Measurements from ENCODE around the gene IER3.
"Not testable (repeated sequence)": the region's sequence is repeated elsewhere in the genome, so short reads cannot be mapped to it uniquely, and the experiment has no call there.

Gene IER3

DNA sequence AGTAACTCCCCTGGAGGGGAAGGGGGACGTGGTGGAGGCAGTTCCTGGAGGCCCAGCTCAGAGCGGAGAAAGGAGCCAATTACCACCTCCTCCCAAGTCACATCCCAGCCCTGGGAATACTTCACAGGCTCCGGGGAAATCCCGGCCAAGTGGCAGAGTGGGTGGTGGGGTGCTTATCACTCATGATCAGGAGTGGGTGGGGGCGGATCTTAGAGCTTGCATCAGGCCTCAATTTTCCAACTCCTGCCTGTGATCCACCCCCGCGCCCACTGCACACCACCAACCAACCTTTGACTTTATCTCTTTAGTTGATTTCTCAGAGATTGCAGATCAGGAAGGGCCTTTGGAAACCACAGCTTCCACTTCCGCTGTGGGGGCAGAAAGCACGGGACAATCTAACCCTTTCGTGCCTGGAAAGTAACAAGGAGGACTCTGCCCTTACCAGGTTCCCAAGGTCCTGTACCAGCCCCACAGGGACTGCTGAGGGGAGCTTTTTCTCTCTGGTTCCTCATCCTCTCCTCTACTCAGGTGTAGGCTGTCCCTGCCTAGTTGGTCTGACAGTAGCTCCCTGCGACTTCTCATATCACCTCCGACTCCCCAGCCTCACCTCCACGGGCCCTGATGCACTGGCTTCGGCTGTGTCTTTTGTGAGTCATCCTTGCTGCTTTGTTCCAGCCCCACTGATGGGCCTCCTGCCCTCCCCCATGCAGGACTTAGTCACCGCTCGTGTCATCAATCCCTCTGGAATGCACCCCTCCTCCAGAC, 24.9 kb upstream of the IER3 start:
- FAIRE-seq (no peak), DNase-seq (ENCODE audit: insufficient read length, low spot score) (peak; percentile 93)

DNA sequence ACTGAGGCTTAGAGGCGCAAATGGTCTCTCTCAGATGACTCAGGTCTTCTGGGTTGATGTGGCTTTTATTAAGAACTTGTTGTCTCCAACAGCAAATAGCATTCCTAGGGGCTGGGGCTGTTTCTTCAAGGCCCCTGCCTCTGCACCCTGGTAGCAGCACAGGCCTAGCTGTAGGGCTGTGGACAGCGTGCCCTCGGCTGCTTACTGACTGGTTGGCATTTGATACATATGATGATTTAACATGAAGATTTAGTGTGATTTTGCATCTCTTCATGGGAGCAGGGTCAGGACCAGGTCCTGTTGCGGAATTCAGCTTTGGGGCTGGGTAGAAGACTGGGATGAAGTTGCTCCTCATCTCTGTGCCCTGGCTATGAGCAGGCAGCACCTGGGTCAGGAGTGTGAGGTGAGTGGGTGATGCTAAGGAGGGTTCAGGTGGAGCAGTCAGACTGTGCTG, 24.3 kb upstream of the IER3 start:
- no peak for DNase-seq (ENCODE audit: insufficient read length, low spot score)
- FAIRE-seq: no peak

DNA sequence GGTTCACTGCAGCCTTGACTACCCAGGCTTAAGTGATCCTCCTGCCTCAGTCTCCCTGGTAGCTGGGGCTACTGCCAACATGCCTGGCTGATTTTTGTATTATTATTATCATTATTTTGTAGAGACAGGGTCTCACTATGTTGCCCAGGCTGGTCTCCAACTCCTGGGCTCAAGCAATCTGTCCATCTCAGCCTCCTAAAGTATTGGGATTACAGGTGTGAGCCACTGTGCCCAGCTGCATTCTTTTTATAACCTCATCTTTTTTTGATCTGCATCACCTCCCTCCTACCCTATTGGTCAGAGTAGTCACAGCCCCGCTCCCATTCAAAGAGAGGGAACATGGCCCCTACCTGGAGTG, 23.6 kb upstream of the IER3 start:
- FAIRE-seq (no peak), DNase-seq (ENCODE audit: insufficient read length, low spot score) (no peak)

DNA sequence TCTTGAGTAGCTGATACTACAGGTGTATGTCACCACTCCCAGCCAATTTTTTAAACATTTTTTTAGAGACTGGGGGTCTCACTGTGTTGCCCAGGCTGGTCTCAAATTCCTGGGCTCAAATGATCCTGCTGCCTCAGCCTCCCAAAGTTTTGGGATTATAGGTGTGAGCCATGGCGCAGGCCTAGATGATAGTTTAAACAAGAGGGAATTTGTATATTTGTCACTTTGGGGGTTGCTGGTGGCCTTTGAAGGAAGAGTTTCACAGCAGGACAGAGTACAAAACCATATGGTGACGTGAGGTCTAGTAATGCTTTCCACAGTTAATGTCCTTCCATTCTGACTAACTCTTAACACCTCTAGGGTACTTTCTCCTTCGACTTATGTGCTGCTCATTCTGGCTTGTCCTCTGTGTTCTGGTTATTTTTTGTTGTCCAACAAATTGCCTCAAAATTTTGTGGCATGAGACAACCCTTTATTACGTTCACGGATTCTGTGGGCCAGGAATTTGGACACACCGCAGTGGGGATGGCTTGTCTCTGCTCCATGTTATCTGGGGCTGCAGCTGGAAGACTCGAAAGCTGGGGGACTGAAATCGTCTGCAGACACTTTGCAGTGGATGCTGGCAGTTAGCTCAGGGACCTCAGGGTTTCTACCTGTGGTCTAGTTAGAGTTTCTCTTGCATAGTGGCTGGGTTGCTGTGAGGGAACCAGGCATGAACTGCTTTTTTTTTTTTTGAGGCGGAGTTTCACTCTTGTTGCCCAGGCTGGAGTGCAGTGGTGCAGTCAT, 23.0 kb upstream of the IER3 start:
- FAIRE-seq (no peak), DNase-seq (ENCODE audit: insufficient read length, low spot score) (no peak)

DNA sequence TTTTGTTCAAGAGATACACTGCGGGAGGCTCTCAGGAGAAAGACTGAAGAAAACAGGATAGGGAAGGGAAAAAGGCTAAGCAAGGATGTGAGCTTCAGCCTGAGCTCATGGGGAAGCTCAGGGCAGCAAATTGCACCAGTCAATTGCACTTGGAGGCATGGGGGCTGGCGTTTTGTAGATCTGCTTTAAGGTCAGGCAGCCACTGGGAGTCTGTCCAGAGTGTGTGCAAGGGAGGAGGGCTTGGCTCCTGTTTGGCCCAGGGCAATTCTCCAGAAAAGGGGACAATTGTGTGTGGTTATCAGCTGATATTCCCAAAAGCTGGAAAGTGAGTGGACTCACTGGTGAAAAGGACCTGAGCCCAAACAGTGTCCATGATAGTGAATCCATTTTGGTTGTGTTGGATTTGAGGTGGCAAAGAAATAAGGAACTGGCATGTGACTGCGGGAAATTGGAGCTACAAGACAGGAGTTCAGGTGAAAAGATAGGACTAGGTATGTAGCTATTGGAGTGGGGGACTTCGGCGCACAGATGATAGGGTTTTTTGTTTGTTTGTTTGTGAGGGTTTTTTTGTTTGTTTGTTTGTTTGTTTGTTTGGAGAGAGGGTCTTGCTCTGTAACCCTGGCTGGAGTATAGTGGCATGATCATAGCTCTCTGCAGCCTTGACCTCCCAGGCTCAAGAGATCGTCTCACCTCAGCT, 22.3 kb upstream of the IER3 start:
- FAIRE-seq: no peak
- no peak for DNase-seq (ENCODE audit: insufficient read length, low spot score)

DNA sequence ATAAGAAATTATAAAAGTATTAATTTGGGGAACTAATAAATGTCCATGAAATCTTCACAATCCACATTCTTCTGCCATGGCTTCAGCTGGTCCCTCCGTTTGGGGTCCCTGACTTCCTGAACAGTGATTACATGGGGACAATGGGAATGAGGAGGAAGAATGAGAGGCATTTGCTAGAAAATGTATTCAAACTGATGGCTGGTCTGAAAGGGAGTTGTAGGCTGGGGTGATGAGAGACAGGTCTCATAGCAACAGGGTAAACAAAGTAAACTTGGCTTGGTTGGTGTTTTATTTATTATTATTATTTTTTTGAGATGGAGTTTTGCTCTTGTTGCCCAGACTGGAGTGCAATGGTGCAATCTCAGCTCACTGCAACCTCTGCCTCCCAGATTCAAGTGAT, 21.1 kb upstream of the IER3 start:
- FAIRE-seq; DNase-seq (ENCODE audit: insufficient read length, low spot score): not testable (repeated sequence)

DNA sequence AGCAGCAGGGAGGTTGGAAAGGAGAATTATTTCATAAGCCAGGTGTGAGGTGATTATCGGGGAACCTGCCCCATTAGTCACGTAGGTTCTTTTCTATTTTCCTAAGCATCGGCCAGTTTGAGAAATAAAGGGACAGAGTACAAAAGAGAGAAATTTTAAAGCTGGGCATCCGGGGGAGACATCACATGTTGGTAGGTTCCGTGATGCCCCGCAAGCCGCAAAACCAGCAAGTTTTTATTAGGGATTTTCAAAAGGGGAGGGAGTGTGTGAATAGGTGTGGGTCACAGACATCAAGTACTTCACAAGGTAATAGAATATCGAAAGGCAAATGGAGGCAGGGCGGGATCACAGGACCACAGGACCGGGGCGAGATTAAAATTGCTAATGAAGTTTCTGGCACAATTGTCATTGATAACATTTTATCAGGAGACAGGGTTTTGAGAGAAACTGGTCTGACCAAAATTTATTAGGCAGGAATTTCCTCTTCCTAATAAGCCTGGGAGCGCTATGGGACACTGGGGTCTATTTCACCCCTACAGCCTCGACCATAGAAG, 20.2 kb upstream of the IER3 start:
- not testable (repeated sequence) for FAIRE-seq; DNase-seq (ENCODE audit: insufficient read length, low spot score)

DNA sequence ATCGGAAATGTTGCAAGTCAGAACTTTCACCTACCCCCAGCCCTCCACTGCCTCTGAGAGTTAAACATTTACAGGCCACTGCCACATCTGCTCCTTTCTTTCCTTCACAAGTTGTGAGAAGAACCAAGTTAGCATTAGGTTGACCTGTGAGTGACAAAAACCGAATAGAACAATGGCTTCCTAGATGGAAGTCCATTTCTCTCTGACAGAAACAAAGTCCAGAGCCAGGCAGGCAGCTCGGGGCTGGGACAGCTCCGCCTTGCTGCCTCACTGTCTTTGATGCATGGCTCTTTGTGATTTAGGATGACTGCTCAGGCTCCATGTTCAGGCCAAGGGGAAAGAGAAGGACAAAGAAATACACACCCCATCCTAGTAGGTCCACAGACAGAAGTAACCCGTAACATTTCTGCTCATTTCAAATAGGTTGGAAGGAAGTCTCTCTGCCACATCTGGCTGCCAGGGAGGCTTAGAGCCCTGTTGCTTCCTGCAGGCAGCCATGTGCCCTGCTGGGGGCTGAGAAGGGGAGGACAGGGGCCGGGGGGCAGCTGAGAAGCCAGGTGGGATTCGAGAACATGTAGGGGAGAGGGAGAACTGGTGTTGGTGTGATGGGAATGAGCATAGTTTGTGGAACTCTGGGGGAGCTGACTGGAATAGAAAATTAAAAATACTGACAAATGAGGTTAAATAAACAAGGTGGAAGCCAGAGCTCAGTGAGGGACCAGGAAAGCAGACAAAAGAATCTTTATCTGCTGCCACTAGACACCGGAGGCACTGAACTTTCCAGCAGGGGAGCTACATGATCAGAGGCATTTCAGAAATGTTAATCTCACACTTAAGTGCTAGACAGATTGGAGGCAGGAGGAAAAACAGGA, 19.5 kb upstream of the IER3 start:
- FAIRE-seq (no peak), DNase-seq (ENCODE audit: insufficient read length, low spot score) (no peak)

DNA sequence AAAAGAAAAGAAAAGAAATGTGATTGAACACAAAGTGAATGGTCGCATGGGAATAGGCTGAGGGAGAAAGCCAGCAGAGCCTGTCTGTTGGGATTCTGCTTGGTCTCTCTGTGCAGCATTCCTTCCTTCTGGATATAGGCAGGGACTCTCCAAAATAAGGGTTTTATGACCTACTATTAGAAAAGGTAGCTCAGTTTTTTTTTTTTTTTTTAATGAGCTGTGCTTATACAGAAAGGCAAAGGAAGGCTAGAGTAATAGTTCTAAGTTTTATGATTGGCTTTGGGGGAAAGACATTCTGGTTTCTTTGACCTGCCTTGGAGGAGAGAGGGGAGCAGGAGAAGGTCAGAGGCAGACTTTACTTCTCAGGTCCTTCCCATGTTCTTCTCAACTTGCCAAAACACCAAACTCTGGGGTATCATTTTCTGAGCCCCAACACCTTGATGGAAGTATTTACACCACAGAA, 18.8 kb upstream of the IER3 start:
- no peak for FAIRE-seq

DNA sequence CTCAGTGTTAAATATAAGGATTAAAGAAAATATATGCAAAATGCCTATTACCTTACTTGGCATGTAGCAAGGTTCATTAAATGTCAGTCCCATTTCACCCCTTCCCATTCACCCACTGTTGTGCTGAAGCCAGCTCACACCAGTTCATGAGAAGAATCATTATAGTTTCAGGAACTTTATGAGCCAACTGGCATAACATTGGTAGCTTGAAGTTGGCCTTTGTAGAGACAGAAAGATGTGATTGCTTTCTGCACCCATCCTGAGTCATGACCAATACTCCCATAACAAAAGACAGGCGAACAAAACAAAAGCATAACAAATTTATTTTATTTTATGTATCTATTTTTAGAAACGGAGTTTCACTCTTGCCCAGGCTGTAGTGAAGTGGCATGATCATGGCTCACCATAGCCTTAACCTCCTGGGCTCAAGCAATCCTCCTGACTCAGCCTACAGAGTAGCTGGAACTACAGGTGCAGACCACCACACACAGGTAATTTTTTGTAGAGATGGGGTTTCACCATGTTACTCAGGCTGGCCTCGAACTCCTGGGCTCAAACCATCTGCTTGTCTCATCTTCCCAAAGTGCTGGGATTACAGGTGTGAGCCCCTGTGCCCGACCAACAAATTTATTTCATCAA, 17.6 kb upstream of the IER3 start:
- FAIRE-seq: no peak
- no peak for DNase-seq (ENCODE audit: insufficient read length, low spot score)

More for the DNA sequence above, 18.8 kb upstream of the IER3 start:
- DNase-seq (ENCODE audit: insufficient read length, low spot score): no peak

DNA sequence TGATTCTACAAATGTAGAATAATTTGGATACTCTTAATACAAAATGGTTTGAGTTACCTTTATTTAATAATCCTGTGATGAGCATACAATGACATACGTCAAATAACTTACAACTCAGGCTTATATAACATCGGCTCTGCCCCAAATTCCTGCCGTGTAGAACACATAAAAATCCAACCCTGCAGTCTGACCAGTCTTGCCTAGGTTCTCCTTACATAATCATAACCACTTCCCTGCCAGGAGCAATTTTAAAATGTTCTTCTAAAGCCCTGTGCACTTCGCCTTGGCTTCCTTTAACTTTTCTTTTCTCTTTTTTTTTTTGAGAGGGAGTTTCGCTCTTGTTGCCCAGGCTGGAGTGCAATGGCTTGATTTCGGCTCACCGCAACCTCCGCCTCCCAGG, 16.2 kb upstream of the IER3 start:
- no peak for FAIRE-seq
- no peak for DNase-seq (ENCODE audit: insufficient read length, low spot score)

DNA sequence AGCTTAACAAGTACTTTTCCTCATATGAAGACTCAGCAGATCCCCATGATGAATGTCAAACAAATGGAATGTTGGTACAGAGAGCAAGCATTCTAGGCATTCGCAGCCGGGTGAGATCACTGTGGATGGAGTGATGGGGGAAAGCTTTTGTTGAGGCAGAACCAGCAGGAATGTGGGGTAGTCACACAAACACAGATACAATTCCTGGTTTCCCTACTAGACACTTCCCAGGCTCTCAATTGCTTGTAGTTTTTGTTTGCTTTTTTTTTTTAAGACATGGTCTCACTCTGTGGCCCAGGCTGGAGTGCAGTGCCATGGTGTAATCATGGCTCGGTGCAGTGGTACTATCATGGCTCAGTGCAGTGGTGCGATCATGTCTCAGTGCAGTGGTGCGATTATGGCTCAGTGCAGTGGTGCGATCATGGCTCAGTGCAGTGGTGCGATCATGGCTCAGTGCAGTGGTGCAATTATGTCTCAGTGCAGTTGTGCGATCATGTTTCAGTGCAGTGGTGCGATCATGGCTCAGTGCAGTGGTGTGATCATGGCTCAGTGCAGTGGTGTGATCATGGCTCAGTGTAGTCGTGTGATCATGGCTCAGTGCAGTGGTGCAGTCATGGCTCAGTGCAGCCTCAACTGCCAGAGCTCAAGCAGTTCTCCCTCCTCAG, 15.4 kb upstream of the IER3 start:
- peak; percentile 74 for FAIRE-seq
- peak; percentile 85 for DNase-seq (ENCODE audit: insufficient read length, low spot score)

DNA sequence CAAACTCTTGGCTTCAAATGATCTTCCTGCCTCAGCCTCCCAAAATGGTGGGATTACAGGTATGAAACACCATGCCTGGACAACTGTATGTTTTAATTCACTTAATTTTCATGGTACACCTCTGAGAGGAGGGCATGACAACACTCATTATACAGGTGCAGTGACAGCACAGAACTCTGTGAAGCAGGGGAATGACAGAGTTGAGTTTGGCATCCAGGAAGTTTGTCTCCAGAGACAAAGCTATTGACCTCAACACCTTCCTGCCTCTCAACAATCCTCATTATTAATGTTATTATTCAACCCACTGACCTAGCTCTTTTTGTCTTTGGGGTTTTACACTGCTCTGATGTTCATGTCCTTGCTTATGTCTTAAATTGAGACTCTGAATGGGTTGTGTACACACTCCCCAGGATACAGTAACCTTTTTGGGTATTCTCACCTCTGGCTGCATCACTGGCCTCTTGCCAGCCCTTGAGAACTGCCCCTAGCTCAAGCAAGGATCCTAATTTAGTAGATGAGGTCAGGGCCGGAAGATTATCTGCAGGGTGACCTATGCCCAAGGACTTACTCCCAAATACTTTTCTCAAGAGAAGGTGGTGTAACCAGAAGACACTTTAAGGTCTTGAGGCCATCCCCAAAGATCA, 13.0 kb upstream of the IER3 start:
- FAIRE-seq: no peak
- no peak for DNase-seq (ENCODE audit: insufficient read length, low spot score)

DNA sequence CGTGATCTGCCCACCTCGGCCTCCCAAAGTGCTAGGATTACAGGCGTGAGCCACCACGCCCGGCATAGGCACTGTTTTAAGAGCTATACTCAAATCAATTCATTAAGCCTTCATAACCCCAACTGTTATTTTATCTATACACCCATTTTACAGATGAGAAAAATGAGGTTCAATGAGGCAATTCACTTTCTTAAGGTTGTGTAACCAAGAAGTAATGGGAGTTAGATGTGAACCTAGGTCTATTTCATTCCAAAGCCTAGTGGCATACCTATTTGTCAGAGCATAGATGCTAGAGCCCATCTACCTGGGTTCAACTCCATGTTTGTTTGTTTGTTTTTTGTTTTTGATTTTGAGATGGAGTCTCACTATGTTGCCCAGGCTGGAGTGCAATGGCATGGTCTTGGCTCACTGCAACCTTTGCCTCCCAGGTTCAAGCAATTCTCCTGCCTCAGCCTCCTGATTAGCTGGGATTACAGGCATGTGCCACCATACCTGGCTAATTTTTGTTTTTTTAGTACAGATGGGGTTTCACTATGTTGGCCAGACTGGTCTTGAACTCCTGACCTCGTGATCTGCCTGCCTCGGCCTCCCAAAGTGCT, 12.2 kb upstream of the IER3 start:
- not testable (repeated sequence) for DNase-seq (ENCODE audit: insufficient read length, low spot score); FAIRE-seq

DNA sequence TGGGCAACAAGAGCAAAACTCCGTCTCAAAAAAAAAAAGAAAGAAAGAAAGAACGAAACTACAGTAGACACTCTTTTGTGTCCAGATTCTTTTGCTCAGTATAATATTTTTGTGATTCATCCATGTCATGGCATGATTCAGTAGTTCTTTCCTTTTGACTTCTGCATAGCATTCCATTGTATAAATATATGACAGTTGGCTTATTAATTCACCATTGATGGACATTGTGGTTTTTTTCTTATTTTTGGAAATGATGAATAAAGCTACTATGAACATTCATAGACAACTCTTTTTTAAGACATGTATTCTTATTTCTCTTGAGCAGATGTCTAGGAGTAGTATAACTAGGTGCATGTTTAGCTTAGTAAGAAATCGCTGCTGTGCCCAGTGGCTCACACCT, 10.3 kb upstream of the IER3 start:
- DNase-seq (ENCODE audit: insufficient read length, low spot score) (no peak), FAIRE-seq (no peak)

DNA sequence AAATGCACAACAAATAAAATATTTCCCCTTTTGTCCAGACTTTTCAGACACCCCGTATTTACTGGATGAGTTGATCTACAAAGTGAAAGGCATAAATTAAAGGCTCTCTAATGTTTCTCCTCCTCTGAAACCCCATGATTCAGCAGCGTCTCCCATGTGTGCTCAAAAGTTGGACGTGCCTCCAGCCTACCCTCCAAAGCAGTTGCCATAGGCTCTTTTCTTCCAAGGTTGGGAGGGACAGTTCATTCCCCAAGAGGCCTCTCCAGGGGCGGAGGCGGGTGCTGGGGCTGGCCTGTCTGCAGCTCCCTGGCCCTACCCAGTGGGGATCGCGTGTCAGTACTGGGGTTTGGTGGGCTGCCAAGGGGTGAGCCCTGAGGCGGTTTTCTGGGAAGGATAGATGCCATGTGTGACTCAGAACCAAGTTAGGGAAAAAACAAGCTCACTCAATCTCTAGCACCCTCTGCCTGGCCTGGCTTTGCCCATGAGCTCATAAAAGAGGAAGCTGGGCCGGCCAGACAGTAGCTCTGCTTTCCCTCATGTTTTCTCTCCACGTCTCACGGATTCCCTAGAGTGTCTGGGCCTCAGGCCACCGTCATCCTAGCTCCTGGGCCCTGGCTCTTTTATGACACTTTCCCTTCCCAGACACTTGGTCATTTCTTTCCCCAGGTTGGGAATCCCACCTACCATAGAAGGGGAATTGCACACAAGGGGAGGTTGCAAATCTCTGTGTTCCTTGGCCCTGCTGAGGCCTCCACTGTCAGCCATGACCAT, 8.0 kb upstream of the IER3 start:
- FAIRE-seq (peak; percentile 52), DNase-seq (ENCODE audit: insufficient read length, low spot score) (peak; percentile 93)

DNA sequence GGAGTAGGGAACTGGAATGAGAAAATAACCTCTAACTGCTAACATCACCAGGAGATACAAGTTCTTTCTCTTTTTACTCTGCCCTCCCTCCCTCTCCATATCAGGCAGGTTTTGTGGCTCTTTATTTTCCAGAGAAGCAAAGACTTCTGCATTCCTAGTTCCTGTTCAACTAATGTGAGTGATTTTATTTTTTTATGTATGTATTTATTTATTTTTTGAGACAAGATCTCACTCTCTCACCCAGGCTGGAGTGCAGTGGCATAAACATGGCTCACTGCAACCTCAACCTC, 6.0 kb upstream of the IER3 start:
- no peak for FAIRE-seq

More for the DNA sequence above, 6.0 kb upstream of the IER3 start:
- no peak for DNase-seq (ENCODE audit: insufficient read length, low spot score)
